ENCODE data around the gene CELSR2. TPM values are rescaled to one million over a fixed set of nuclear protein-coding genes. Genes with fewer than 3 reads are reported as not detected.

Gene CELSR2
- total and polyA plus RNA-seq, 8 donors, result 0.76 to 18.7 (median 6.2) TPM

GRCh38 chr1:109243221-109243620 lies 6.1 kb upstream of the CELSR2 start:
- Histone ChIP-seq H3K9me3 (no peaks in the 10 kb centered on the region), H3K4me3 (no peak overlapping the region), H3K27ac (no peak overlapping the region), H3K4me1 (peaks cover 22 to 36% (median 33%) of the 10 kb centered on the region in 4 donors), H3K36me3 (peaks cover 9 to 14% (median 12%) of the 10 kb centered on the region in 4 donors), H3K27me3 (peaks cover 0 to 14% (median 0%) of the 10 kb centered on the region in 3 donors)
- DNase-seq, result no peak
- intact Hi-C loops (cut with DNase I; ENCODE audit: low total_unique reads), result no loop called here
- TF ChIP-seq EP300 (IDR thresholded peaks at IDR 0.05) (no peak), POLR2A (IDR thresholded peaks at IDR 0.05) (no peak), POLR2AphosphoS5 (IDR thresholded peaks at IDR 0.05) (no peak), CTCF (IDR thresholded peaks at IDR 0.05) (no peak)
- WGBS, 5 donors, result 54 to 69% (median 56%) methylated on average over 4 to 5 of the region's 5 CpGs

- Histone ChIP-seq H3K9me3 (no peaks in the 10 kb centered on the region), H3K4me3 (no peak overlapping the region), H3K27me3 (peaks cover 0 to 14% (median 0%) of the 10 kb centered on the region in 3 donors), H3K27ac (no peak overlapping the region), H3K36me3 (peaks cover under 1 to 6% (median 4%) of the 10 kb centered on the region in 4 donors), H3K4me1 (peaks cover 24 to 40% (median 35%) of the 10 kb centered on the region in 4 donors)
- no peak for TF ChIP-seq EP300 (IDR thresholded peaks at IDR 0.05)
- no peak for TF ChIP-seq POLR2A (IDR thresholded peaks at IDR 0.05)
- TF ChIP-seq CTCF (IDR thresholded peaks at IDR 0.05), result no peak
- no peak for TF ChIP-seq POLR2AphosphoS5 (IDR thresholded peaks at IDR 0.05)
- peak; percentile 7 to 9 for DNase-seq
- WGBS, 5 donors, result 77 to 88% (median 79%) methylated on average over 8 of the region's 8 CpGs
- intact Hi-C loops (cut with DNase I; ENCODE audit: low total_unique reads), result no loop called here
Measured at GRCh38 chr1:109243860-109244552, 5.3 kb upstream of the CELSR2 start.

- Histone ChIP-seq H3K36me3 (no peaks in the 10 kb centered on the region), H3K9me3 (no peaks in the 10 kb centered on the region), H3K4me3 (no peak overlapping the region), H3K27ac (no peak overlapping the region), H3K4me1 (peaks cover 16 to 36% (median 27%) of the 10 kb centered on the region in 4 donors), H3K27me3 (peaks cover 0 to 27% (median 5%) of the 10 kb centered on the region in 3 donors)
- TF ChIP-seq POLR2AphosphoS5 (IDR thresholded peaks at IDR 0.05) (no peak), POLR2A (IDR thresholded peaks at IDR 0.05) (no peak), EP300 (IDR thresholded peaks at IDR 0.05) (no peak), CTCF (IDR thresholded peaks at IDR 0.05) (no peak)
- peak in 1 of 2 donors; percentile 5 for DNase-seq
- 67 to 82% (median 79%) methylated on average over 7 of the region's 7 CpGs for WGBS, 5 donors
- intact Hi-C loops (cut with DNase I; ENCODE audit: low total_unique reads), result no loop called here
Measured at GRCh38 chr1:109246141-109246551, 3.2 kb upstream of the CELSR2 start.

GRCh38 chr1:109247401-109248365 lies 1.7 kb upstream of the CELSR2 start:
- no peak for DNase-seq
- Histone ChIP-seq H3K36me3 (peaks cover 0 to 5% (median 0%) of the 10 kb centered on the region in 4 donors), H3K4me3 (no peak overlapping the region), H3K9me3 (no peaks in the 10 kb centered on the region), H3K27me3 (peaks cover 0 to 17% (median 5%) of the 10 kb centered on the region in 3 donors), H3K4me1 (peaks cover 8 to 24% (median 14%) of the 10 kb centered on the region in 4 donors), H3K27ac (no peak overlapping the region)
- intact Hi-C loops (cut with DNase I; ENCODE audit: low total_unique reads), result no loop called here
- 86 to 95% (median 89%) methylated on average over 7 to 8 of the region's 8 CpGs for WGBS, 5 donors
- TF ChIP-seq POLR2AphosphoS5 (IDR thresholded peaks at IDR 0.05) (no peak), POLR2A (IDR thresholded peaks at IDR 0.05) (no peak), CTCF (IDR thresholded peaks at IDR 0.05) (no peak), EP300 (IDR thresholded peaks at IDR 0.05) (no peak)

All from stomach (tissue), 9 donors.